GM18873 (cell line): ENCODE results near the gene SEPTIN8.

Experiments
- ATAC-seq: cut with Tn5 transposase; IDR thresholded peaks from one replicate; pipeline ENCODE4 v1.9.1; 2021; ENCODE audit warnings: mild to moderate bottlenecking, moderate library complexity, moderate number of reproducible peaks; ENCODE audit not compliant: unreplicated experiment, low FRiP score

Gene SEPTIN8

GRCh38 chr5:132766020-132766805 lies 10.8 kb downstream of the SEPTIN8 start:
- ATAC-seq = no peak

GRCh38 chr5:132765311-132766019 lies 11.6 kb downstream of the SEPTIN8 start:
- no peak for ATAC-seq

DNA sequence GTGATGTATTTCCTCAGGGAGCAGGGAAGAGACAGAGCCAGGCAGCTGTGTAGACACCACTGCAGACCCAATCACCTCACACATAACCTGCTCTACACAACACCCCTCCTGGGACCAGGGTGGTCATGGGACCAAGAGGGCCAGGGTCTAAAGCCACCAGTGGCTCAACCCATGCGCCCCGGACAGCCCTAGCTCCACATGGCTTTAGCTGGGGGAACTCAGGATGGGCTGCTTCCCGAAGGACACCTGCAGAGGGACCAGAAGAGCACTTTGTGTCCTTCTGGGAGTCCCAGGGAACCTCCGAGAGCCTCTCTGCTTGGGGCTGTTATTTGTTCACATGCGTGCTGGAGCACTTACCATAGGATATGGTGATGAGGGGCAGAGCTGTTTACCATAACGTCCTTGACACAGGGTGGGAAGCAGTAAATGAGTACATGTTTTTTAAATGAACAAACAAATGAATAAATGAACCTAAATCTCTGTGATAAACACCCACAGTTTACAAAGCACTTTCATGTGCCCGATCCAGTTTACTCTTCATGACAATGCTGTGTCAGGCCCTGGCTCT lies 12.3 kb downstream of the SEPTIN8 start:
- no peak for ATAC-seq

DNA sequence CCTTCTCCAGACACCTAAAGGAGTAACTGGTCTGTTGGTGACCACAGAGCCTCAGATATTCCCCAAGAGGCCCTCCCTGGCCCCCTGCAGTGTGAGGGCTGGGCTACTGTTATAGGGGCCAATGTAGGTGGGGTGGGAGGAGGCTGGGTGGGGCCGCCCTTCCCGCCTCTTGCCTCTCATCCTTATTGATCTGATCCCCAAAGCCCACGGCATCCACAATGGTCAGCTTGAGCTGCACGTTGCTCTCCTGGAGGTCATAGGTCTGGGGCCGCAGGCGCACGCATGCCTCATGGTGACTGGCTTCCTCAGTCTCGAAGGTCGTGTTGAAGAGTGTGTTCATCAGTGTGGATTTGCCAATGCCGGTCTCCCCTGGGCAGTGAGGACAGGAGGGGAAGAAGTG lies 13.0 kb downstream of the SEPTIN8 start:
- ATAC-seq = no peak

- ATAC-seq = no peak
Observed at GRCh38 chr5:132763181-132764036, 13.6 kb downstream of the SEPTIN8 start.

- no peak for ATAC-seq
Observed at GRCh38 chr5:132762246-132763000, 14.6 kb downstream of the SEPTIN8 start.

- ATAC-seq = no peak
Observed at GRCh38 chr5:132761321-132762240, 15.5 kb downstream of the SEPTIN8 start.

DNA sequence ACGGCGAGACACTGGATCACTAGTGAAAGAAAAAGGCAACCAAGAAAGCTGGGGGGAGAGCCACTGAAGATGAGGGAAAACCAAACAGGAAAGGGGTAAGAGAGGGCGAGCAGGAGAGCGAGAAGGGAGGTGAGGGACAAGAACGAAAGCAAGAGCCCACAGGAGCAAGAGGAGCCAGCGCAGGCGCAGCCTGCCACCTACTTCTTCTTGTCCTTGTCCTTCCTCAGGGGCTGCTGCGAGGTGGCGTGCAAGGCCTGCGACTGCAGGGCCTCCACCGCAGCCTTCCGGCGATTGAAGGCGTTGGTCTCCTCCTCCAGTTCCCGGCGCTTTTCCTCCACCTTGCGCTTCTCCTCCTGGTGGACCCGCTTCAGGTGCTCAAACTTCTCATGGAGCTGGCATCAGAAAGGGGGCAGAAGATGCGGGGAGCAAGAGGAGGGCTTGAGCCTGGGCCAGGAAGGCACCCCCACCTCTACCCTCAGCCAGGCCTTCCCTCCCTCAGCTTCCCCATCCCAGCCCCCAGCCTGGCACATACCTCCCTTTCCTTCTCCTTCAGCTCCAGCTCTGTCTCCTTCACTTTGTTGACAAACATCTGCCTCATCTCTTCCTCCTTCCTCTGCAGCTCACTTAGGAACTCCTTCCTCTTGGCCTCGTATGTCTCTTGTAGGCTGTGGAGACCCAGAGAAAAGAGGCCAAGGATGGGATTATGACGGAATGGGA lies 16.3 kb downstream of the SEPTIN8 start:
- ATAC-seq = no peak

- no peak for ATAC-seq
Observed at GRCh38 chr5:132760049-132760420, 17.0 kb downstream of the SEPTIN8 start.

DNA sequence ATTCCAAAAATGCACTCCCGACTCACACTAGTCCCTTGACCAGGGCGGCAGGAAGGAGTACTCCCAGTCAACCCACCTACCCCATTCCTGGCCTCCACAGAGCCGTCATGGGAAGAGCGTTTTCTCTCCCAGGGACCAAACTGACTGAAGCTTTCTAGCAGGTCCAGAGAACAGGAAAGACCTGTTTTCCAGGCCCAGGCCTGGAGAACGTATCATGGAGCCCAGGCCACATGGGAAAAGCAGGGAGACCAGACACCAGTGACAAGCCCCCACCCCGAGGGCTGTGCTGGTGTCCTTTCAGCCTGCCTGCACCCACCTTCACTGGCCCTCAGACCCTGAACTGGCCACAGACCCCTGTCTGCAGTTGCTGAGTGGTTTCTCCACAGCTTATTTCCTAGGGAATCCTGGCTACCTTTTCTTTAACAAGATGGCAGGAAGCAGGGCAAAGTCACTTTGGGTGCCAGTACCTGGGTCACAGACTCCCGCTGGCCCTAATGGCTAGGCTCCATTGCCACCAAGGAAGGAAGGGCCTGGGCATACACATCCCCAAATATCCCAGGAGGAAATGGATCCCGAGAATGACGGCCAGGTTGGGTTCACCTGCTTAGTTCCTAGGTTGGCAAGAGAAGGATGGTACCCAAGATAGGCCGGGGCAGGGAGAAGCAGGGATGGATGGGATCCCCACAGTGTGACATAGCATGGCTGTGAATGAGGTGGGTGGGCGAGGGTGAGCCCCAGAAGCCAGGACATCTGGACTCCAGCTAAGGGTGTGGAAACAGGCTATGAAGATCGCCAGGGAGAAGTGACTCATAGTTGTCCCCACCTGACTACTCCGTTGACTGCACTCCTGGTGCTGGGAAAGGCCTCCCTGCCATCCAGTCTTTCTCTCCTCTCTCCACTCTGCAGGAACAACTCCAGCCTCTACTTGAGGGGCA lies 17.7 kb downstream of the SEPTIN8 start:
- ATAC-seq = no peak

GRCh38 chr5:132758451-132758850 lies 18.6 kb downstream of the SEPTIN8 start:
- ATAC-seq = no peak

GRCh38 chr5:132756542-132756941 lies 20.5 kb downstream of the SEPTIN8 start:
- ATAC-seq = no peak

- no peak for ATAC-seq
Observed at GRCh38 chr5:132754947-132755346, 22.1 kb downstream of the SEPTIN8 start.

DNA sequence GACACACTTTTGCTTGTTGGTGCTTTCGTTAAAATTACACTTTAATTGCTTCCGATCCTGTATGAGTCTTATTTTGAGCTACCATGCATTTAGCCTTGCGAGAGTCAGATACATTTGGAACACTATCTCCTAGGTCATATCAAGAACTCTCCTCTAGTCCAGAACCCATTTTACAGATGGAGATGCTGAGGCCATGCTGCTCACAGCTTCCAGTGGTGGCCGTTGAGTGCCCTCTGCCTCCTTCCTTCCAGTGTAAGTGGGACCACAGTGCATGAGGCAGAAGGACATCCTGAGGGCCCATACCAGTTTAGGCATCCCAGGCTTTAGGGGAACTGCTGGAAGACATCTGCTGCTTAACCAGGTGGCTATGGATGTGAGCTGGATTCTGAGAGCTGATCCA lies 22.9 kb downstream of the SEPTIN8 start:
- ATAC-seq = no peak

GRCh38 chr5:132753135-132753987 lies 23.7 kb downstream of the SEPTIN8 start:
- ATAC-seq = no peak

GRCh38 chr5:132752581-132753125 lies 24.4 kb downstream of the SEPTIN8 start:
- ATAC-seq = no peak
